HepG2 (cell line): ENCODE data around the gene CNGA1. TPM values are rescaled to one million over a fixed set of nuclear protein-coding genes. Genes with fewer than 3 reads are reported as not detected.

Experiments used
- ATAC-seq: fragments of 200-7000 bp; cut with Tn5 transposase; 3 replicates; pipeline ENCODE4 v1.9.1; 2020; ENCODE audit warnings: mild to moderate bottlenecking, moderate library complexity
- BruUV-seq: library from RNA; stranded (reverse); fragments of 400-500 nt; replicated peaks from 2 replicates; lab custom pipeline; 2021; lab: Mats Ljungman, UMichigan
- CTCF ChIA-PET: fragments of 300-600 bp; formaldehyde crosslinking; extraction: SDS; loops from one replicate; lab custom pipeline; 2021; ENCODE audit warnings: low total read pairs, inconsistent platforms, low intra/inter-chr PET ratio; lab: Yijun Ruan, JAX
- POLR2A ChIA-PET: fragments of 350-600 bp; sonication (Branson Sonifier 250); formaldehyde crosslinking; loops from one replicate; lab custom pipeline; 2020; ENCODE audit warnings: antibody characterized with exemption, inconsistent platforms; lab: Yijun Ruan, JAX
- DNase-seq: peaks from one replicate; pipeline ENCODE4 v3.0.0-alpha.2; 2015; ENCODE audit warnings: low spot score
- FAIRE-seq: peaks from 3 replicates; lab custom pipeline; 2011; peaks lifted over from hg19 to GRCh38; lab: Jason Lieb, UNC
- H2AFZ ChIP-seq: one replicate; pipeline ENCODE4 v1.6.1; 2011; ENCODE audit warnings: low read length, inconsistent platforms
- H3K27ac ChIP-seq: fragments of 300-600 bp; 3 replicates; pipeline ENCODE4 v1.8.0; 2011; ENCODE audit warnings: mixed run types, mild to moderate bottlenecking, mixed read lengths, low read length, inconsistent platforms; ENCODE audit not compliant: insufficient read depth; ENCODE audit errors: extremely low read length
- H3K27me3 ChIP-seq, 2 experiments: fragments of 200-600 bp in 1 of 2; 2 replicates in 1 of 2; 3 replicates in 1 of 2; pipeline versions ENCODE4 v1.6.0 to v1.8.0; 2011; ENCODE audit warnings: low read length in 2 of 2, mild to moderate bottlenecking in 2 of 2, moderate library complexity in 2 of 2, inconsistent platforms in 1 of 2; ENCODE audit not compliant: insufficient read depth in 2 of 2, control insufficient read depth in 1 of 2
- H3K36me3 ChIP-seq, 2 experiments: fragments of 200-600 bp in 1 of 2; replicated peaks in 1 of 2; 2 replicates in 1 of 2; 3 replicates in 1 of 2; pipeline versions ENCODE4 v1.5.1 to v1.8.0; 2011; ENCODE audit warnings: low read length in 2 of 2, inconsistent platforms in 1 of 2; ENCODE audit not compliant: insufficient read depth in 2 of 2, control insufficient read depth in 1 of 2
- H3K4me1 ChIP-seq: 2 replicates; pipeline ENCODE4 v1.5.1; 2012; ENCODE audit warnings: low read length, inconsistent platforms; ENCODE audit not compliant: insufficient read depth
- H3K4me2 ChIP-seq: 2 replicates; pipeline ENCODE4 v1.6.0; 2011; ENCODE audit warnings: low read depth, low read length, inconsistent platforms
- H3K4me3 ChIP-seq, 3 experiments: fragments of 200-600 bp in 1 of 3; sonication (generic), shearing (Covaris generic) in 1 of 3; replicated peaks in 1 of 3; 2 replicates each; pipeline ENCODE4 v1.5.1; 2011 to 2016; ENCODE audit warnings: low read length in 3 of 3, inconsistent platforms in 2 of 3, low read depth in 2 of 3, mild to moderate bottlenecking in 2 of 3, control low read depth in 1 of 3, mixed read lengths in 1 of 3; ENCODE audit not compliant: insufficient read depth in 1 of 3
- H3K79me2 ChIP-seq: one replicate; pipeline ENCODE4 v1.6.1; 2011; ENCODE audit warnings: low read length, inconsistent platforms; ENCODE audit not compliant: insufficient read depth
- H3K9ac ChIP-seq: 2 replicates; pipeline ENCODE4 v1.6.0; 2011; ENCODE audit warnings: mild to moderate bottlenecking, low read depth, low read length, inconsistent platforms; ENCODE audit not compliant: insufficient read depth
- H3K9me3 ChIP-seq: 2 replicates; pipeline ENCODE4 v1.5.1; 2012; ENCODE audit warnings: mild to moderate bottlenecking, low read length
- H4K20me1 ChIP-seq: 2 replicates; pipeline ENCODE4 v1.6.0; 2011; ENCODE audit warnings: inconsistent platforms, mild to moderate bottlenecking, low read length, moderate library complexity; ENCODE audit not compliant: insufficient read depth
- BHLHE40 ChIP-seq: IDR thresholded peaks from 2 replicates; pipeline ENCODE4 v1.6.1; 2011; ENCODE audit warnings: low read length, improper control_type of control experiment
- FOXJ3 ChIP-seq: sonication (generic); formaldehyde crosslinking; IDR thresholded peaks from 2 replicates; pipeline ENCODE4 v1.4.0; 2020; ENCODE audit warnings: missing genetic modification reagents, mild to moderate bottlenecking, borderline replicate concordance
- MIXL1 ChIP-seq: IDR thresholded peaks from 2 replicates; pipeline ENCODE4 v1.6.1; 2016
- PRDM10 ChIP-seq: sonication (generic); formaldehyde crosslinking; IDR thresholded peaks from 2 replicates; pipeline ENCODE4 v1.4.0; 2020; ENCODE audit warnings: low read depth, missing genetic modification reagents
- SALL1 ChIP-seq: sonication (generic); formaldehyde crosslinking; IDR thresholded peaks from 2 replicates; pipeline ENCODE4 v1.8.0; 2022; ENCODE audit warnings: mild to moderate bottlenecking, missing genetic modification reagents
- SMARCE1 ChIP-seq: fragments of 450-650 bp; IDR thresholded peaks from 2 replicates; pipeline ENCODE4 v1.6.1; 2017; ENCODE audit warnings: borderline replicate concordance
- TBP ChIP-seq: sonication (generic); formaldehyde crosslinking; IDR thresholded peaks from 2 replicates; pipeline ENCODE4 v1.5.0; 2020; ENCODE audit warnings: missing genetic modification reagents
- THAP11 ChIP-seq: IDR thresholded peaks from 2 replicates; pipeline ENCODE4 v1.6.1; 2016; ENCODE audit warnings: missing biosample characterization, missing genetic modification reagents
- TOE1 ChIP-seq: sonication (generic); formaldehyde crosslinking; IDR thresholded peaks from 2 replicates; pipeline ENCODE4 v1.4.0; 2020; ENCODE audit warnings: mild to moderate bottlenecking, missing genetic modification reagents
- ZNF230 ChIP-seq: sonication (generic); formaldehyde crosslinking; IDR thresholded peaks from 2 replicates; pipeline ENCODE4 v1.4.0; 2020; ENCODE audit warnings: mild to moderate bottlenecking, missing genetic modification reagents
- ZNF460 ChIP-seq: sonication (generic); formaldehyde crosslinking; IDR thresholded peaks from 2 replicates; pipeline ENCODE4 v1.5.1; 2020; ENCODE audit warnings: missing genetic modification reagents, mild to moderate bottlenecking, borderline replicate concordance
- ZNF646 ChIP-seq: sonication (generic); formaldehyde crosslinking; IDR thresholded peaks from 2 replicates; pipeline ENCODE4 v1.9.0; 2021; ENCODE audit warnings: mild to moderate bottlenecking, missing genetic modification reagents
- ZSCAN29 ChIP-seq: sonication (generic); formaldehyde crosslinking; conservative IDR thresholded peaks from 2 replicates; pipeline ENCODE4 v1.4.0; 2020; ENCODE audit warnings: mild to moderate bottlenecking, missing genetic modification reagents
- ZSCAN31 ChIP-seq: sonication (generic); formaldehyde crosslinking; IDR thresholded peaks from 2 replicates; pipeline ENCODE4 v1.5.0; 2020; ENCODE audit warnings: low read depth, mild to moderate bottlenecking, missing genetic modification reagents
- WGBS: methylation state at CpG from one replicate; pipeline ENCODE4 v1.1.6; 2017; ENCODE audit warnings: low lambda C conversion rate; 5-methylcytosine and 5-hydroxymethylcytosine counted together
- in situ Hi-C: cut with HindIII; loops from 2 replicates; pipeline ENCODE4 v1.10.0; 2017; ENCODE audit warnings: low pct_unique_long_range_greater_than_20kb; ENCODE audit not compliant: extremely low pct_ligation_motif_present
- intact Hi-C: fragments of 100-400 bp; cut with micrococcal nuclease; formaldehyde crosslinking; loops from one replicate; pipeline ENCODE4 v1.10.0; 2022; ENCODE audit not compliant: unreplicated experiment
- polyA plus RNA-seq, 8 experiments: library from polyadenylated mRNA; depleted of rRNA in 3 of 8; stranded (reverse) in 7 of 8; unstranded in 1 of 8; fragments of >200 nt; fragmentation: Illumina TruSeq in 4 of 8; extraction: Trizol in 4 of 8; gene quantifications; 2 replicates each; pipeline versions ENCODE4 v1.2.1 to v1.2.3, GENCODE V29; 2011 to 2016; ENCODE audit warnings: low read depth in 4 of 8, missing spikeins in 1 of 8, mixed read lengths in 1 of 8; ENCODE audit not compliant: insufficient read depth in 1 of 8
- total RNA-seq, 5 experiments: library from RNA; depleted of rRNA; stranded (reverse); fragments of >200 nt; fragmentation: Illumina TruSeq; extraction: Trizol; gene quantifications; 2 replicates each; pipeline ENCODE4 v1.2.3, GENCODE V29; 2016; ENCODE audit warnings: low read depth in 1 of 5

CNGA1 gene
- total and polyA plus RNA-seq, 2 of the 13 experiments (the other 11 are each of a cell fraction or from before 2014, with no cell fraction given) = 0.22 to 0.40 TPM

- no peak for TF ChIP-seq ZNF646 (CRISPR knock-in tag)
- TF ChIP-seq ZNF460 (CRISPR knock-in tag) = peak; percentile 61
- no peak for TF ChIP-seq ZNF230 (CRISPR knock-in tag)
- no peak for TF ChIP-seq BHLHE40
- TF ChIP-seq SALL1 (CRISPR knock-in tag) = no peak
These were observed 803 bp downstream of the CNGA1 start (continued) for GRCh38 chr4:48015678-48016077.

- no peak overlapping the region for H3K27ac ChIP-seq
- H3K36me3 ChIP-seq = no peaks in the 10 kb centered on the region
- H3K9me3 ChIP-seq = no peaks in the 10 kb centered on the region
- H3K4me2 ChIP-seq = peak overlapping the region; percentile 98
- no peaks in the 10 kb centered on the region for H4K20me1 ChIP-seq
- CTCF ChIA-PET = no interaction called here
- peak overlapping the region in 2 of 3 experiments; percentile 76 to 80; a peak in 3 of 6 replicates for H3K4me3 ChIP-seq
- H3K27me3 ChIP-seq = no peaks in the 10 kb centered on the region; a peak in 1 of 5 replicates
- intact Hi-C loops = loop anchor here (5.0 kb wide), 2 partner anchors 88 to 103 kb away; partner anchors contain the start of gene NFXL1
- BruUV-seq = no TSS peak
- ATAC-seq = no peak
- H2AFZ ChIP-seq = no peak overlapping the region
- H3K4me1 ChIP-seq = peaks cover 20% of the 10 kb centered on the region
- WGBS = 86% methylated on average over 4 of the region's 4 CpGs
- peak overlapping the region; percentile 76; the same call in 1 of the 2 replicates for H3K9ac ChIP-seq
- no peaks in the 10 kb centered on the region for H3K79me2 ChIP-seq
- DNase-seq = no peak
- in situ Hi-C loops = no loop called here
- no peak for FAIRE-seq
- POLR2A ChIA-PET = no interaction called here
- TF ChIP-seq TOE1 = no peak
- TF ChIP-seq THAP11 (CRISPR knock-in tag) = no peak
- TF ChIP-seq ZSCAN31 = no peak
- no peak for TF ChIP-seq PRDM10
- no peak for TF ChIP-seq FOXJ3
- TF ChIP-seq SMARCE1 = no peak
- TF ChIP-seq TBP (CRISPR knock-in tag) = no peak
- TF ChIP-seq MIXL1 (CRISPR knock-in tag) = no peak
- TF ChIP-seq ZSCAN29 (CRISPR knock-in tag) = no peak
These were observed 1.3 kb downstream of the CNGA1 start for GRCh38 chr4:48015216-48015615.
